ENCODE results near the gene CDHR3.

The CDHR3 gene

GRCh38 chr7:106070567-106071254, 107.6 kb downstream of the CDHR3 start:
- Histone ChIP-seq H3K36me3 (ENCODE audit: insufficient read depth, low read length) (no peaks in the 10 kb centered on the region), H3K9me3 (ENCODE audit: control insufficient read depth, insufficient read depth, low read length) (no peaks in the 10 kb centered on the region), H3K4me1 (ENCODE audit: insufficient read depth, low read length) (peaks cover 11% of the 10 kb centered on the region), H3K9ac (ENCODE audit: low read depth, low read length) (no peak overlapping the region)

DNA sequence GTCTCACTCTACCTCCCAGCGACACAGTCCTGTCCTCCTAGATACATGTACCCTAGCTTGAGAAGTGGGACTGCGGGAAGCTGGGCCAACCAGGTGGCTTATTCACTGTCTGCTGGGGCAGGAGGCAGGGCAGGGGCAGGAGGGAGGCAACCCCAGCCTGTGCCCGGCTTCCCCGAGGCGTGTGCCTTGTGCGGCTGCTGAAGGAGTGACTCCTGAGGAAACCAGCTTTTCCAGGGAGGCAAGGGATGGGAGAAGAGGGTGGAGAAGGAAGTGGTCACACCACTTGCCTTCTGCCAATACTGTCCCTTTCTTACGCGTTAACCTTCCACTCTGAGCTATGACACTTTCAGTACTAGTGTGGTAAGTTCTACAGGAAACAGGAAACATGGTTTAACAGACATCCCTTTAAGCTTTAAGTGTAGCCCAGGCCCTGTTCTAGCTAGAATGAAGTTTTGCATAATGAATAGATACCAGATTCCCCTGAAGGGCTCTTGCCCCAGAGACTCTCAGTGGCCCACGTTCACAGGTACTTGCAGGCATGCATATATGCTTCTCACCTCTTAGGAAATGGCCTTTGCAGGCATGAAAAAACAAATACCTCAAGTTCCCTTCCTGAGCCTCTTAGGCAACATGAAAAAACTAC, 108.4 kb downstream of the CDHR3 start:
- H3K4me1 ChIP-seq (ENCODE audit: insufficient read depth, low read length) = peaks cover 11% of the 10 kb centered on the region
- no peak overlapping the region for H3K9ac ChIP-seq (ENCODE audit: low read depth, low read length)
- no peaks in the 10 kb centered on the region for H3K9me3 ChIP-seq (ENCODE audit: control insufficient read depth, insufficient read depth, low read length)
- H3K36me3 ChIP-seq (ENCODE audit: insufficient read depth, low read length) = no peaks in the 10 kb centered on the region

- Histone ChIP-seq H3K9ac (ENCODE audit: low read depth, low read length) (no peak overlapping the region), H3K4me1 (ENCODE audit: insufficient read depth, low read length) (peaks cover 11% of the 10 kb centered on the region), H3K9me3 (ENCODE audit: control insufficient read depth, insufficient read depth, low read length) (no peaks in the 10 kb centered on the region), H3K36me3 (ENCODE audit: insufficient read depth, low read length) (no peaks in the 10 kb centered on the region)
Observed at GRCh38 chr7:106071999-106072714, 109.1 kb downstream of the CDHR3 start.

DNA sequence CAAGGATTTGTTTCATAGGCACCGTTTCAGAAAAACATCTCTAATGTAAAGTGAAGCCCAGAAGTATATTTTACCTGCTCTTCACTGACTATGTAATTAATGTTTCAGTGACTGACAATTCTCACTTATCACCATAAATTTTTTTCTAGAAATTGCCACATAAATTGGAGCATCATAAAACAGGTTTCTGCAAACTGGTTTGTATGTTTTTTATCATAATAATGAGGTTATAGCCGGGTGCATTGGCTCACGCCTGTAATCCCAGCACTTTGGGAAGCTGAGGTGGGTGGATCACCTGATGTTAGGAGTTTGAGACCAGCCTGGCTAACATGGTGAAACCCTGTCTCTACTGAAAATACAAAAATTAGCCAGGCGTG, 109.6 kb downstream of the CDHR3 start:
- Histone ChIP-seq H3K4me1 (ENCODE audit: insufficient read depth, low read length) (peaks cover 11% of the 10 kb centered on the region), H3K36me3 (ENCODE audit: insufficient read depth, low read length) (no peaks in the 10 kb centered on the region), H3K9ac (ENCODE audit: low read depth, low read length) (no peak overlapping the region), H3K9me3 (ENCODE audit: control insufficient read depth, insufficient read depth, low read length) (no peaks in the 10 kb centered on the region)

DNA sequence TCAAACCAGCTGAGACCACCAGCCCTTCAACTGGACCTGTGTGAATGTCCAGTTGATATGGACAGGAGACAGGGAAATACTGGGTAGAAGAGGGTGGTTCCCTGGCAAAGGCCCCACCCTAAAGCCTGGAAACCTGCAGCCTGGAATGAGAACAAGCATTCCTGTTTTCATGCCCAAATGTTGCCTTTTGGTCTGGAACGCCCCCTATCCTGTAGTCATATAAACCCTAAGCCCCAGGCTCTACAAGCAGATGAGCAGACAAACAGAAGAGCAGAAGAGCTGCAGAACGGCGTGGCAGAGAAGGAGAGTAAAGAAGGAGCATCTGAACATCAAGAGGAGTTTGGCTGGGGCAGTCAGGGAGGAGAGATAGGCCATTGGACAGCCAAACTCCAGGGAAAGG, 110.6 kb downstream of the CDHR3 start:
- Histone ChIP-seq H3K9me3 (ENCODE audit: control insufficient read depth, insufficient read depth, low read length) (no peaks in the 10 kb centered on the region), H3K4me1 (ENCODE audit: insufficient read depth, low read length) (peaks cover 11% of the 10 kb centered on the region), H3K36me3 (ENCODE audit: insufficient read depth, low read length) (no peaks in the 10 kb centered on the region), H3K9ac (ENCODE audit: low read depth, low read length) (no peak overlapping the region)

DNA sequence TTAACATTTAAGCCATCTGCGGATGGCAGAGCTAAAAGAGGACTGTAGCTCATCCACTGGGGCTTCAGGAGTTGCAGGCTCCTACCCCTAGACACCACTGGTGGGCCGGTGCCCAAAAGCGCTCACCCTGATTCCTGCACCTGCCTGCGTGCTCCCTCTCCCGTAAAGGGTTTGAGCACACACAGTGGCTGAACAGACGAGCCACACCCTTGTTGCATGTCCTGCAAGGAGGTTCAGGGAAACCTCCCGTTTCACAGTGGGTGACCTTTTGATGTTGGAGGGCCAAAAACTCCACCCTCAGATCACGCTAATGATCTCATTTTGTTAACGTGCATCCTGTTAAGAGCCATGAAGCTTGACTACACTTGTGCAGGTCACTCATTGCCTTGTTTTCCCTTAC, 111.2 kb downstream of the CDHR3 start:
- Histone ChIP-seq H3K4me1 (ENCODE audit: insufficient read depth, low read length) (peaks cover 11% of the 10 kb centered on the region), H3K9me3 (ENCODE audit: control insufficient read depth, insufficient read depth, low read length) (no peaks in the 10 kb centered on the region), H3K36me3 (ENCODE audit: insufficient read depth, low read length) (no peaks in the 10 kb centered on the region), H3K9ac (ENCODE audit: low read depth, low read length) (no peak overlapping the region)

- Histone ChIP-seq H3K9ac (ENCODE audit: low read depth, low read length) (no peak overlapping the region), H3K36me3 (ENCODE audit: insufficient read depth, low read length) (no peaks in the 10 kb centered on the region), H3K4me1 (ENCODE audit: insufficient read depth, low read length) (peaks cover 11% of the 10 kb centered on the region), H3K9me3 (ENCODE audit: control insufficient read depth, insufficient read depth, low read length) (no peaks in the 10 kb centered on the region; the same call in 1 of the 2 replicates)
Observed at GRCh38 chr7:106075937-106076336, 112.9 kb downstream of the CDHR3 start.

- Histone ChIP-seq H3K9ac (ENCODE audit: low read depth, low read length) (no peak overlapping the region), H3K9me3 (ENCODE audit: control insufficient read depth, insufficient read depth, low read length) (no peaks in the 10 kb centered on the region; the same call in 1 of the 2 replicates), H3K36me3 (ENCODE audit: insufficient read depth, low read length) (no peaks in the 10 kb centered on the region), H3K4me1 (ENCODE audit: insufficient read depth, low read length) (peaks cover 10% of the 10 kb centered on the region)
Observed at GRCh38 chr7:106076537-106076936, 113.5 kb downstream of the CDHR3 start.

GRCh38 chr7:106080300-106080987, 117.4 kb downstream of the CDHR3 start:
- Histone ChIP-seq H3K9me3 (ENCODE audit: control insufficient read depth, insufficient read depth, low read length) (no peaks in the 10 kb centered on the region; the same call in 1 of the 2 replicates), H3K36me3 (ENCODE audit: insufficient read depth, low read length) (no peaks in the 10 kb centered on the region), H3K4me1 (ENCODE audit: insufficient read depth, low read length) (no peaks in the 10 kb centered on the region), H3K9ac (ENCODE audit: low read depth, low read length) (no peak overlapping the region)

GRCh38 chr7:106082087-106082854, 119.2 kb downstream of the CDHR3 start:
- H3K9me3 ChIP-seq (ENCODE audit: control insufficient read depth, insufficient read depth, low read length) = no peaks in the 10 kb centered on the region; the same call in 1 of the 2 replicates
- H3K36me3 ChIP-seq (ENCODE audit: insufficient read depth, low read length) = no peaks in the 10 kb centered on the region
- no peaks in the 10 kb centered on the region for H3K4me1 ChIP-seq (ENCODE audit: insufficient read depth, low read length)
- no peak overlapping the region for H3K9ac ChIP-seq (ENCODE audit: low read depth, low read length)

Data from ES-I3 (cell line).